GM12891 (cell line): ENCODE measurements around the gene ADAMTS13.

Experiments used
- POLR2A ChIP-seq: IDR thresholded peaks from 2 replicates; pipeline ENCODE4 v1.6.1; 2011; ENCODE audit warnings: low read depth, low read length, control low read depth
- POLR2AphosphoS5 ChIP-seq: IDR thresholded peaks from 2 replicates; pipeline ENCODE4 v1.6.1; 2011; ENCODE audit warnings: low read depth, low read length, control low read depth
- TAF1 ChIP-seq: IDR thresholded peaks from 2 replicates; pipeline ENCODE4 v1.6.1; 2011; ENCODE audit warnings: low read depth, low read length, control low read depth

DNA sequence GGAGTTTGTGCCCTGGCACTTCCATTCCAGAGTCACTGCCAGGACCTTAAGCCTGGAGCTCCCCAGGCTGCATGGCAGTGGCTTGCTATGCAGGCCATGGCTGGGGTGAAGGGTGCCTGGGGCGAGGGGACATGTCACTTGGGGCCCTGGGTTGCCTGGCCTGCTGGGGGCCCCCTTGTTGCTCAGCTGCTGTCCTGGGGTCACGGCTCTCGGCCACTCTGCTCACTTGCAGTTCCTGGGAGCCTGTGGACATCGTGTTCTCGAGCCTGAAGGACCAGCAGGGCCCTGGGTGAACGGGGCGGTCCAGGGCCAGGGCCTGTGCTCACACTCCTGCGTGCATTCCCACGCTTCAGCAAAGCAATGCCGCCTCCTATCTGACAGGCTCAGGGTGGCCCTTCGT is 71.3 kb downstream of the ADAMTS13 start:
- TF ChIP-seq POLR2AphosphoS5, result no peak
- no peak for TF ChIP-seq POLR2A
- TF ChIP-seq TAF1, result no peak
